IPS-20b (cell line): ENCODE results near the gene IQSEC1.

Experiments used
- H3K27ac ChIP-seq: one replicate; pipeline ENCODE4 v1.5.1; 2013; ENCODE audit warnings: low read length
- H3K27me3 ChIP-seq: 2 replicates; pipeline ENCODE4 v1.6.1; 2013; ENCODE audit warnings: mild to moderate bottlenecking, low read length, inconsistent platforms; ENCODE audit not compliant: insufficient read depth
- H3K36me3 ChIP-seq: 2 replicates; pipeline ENCODE4 v1.6.1; 2013; ENCODE audit warnings: low read depth, mild to moderate bottlenecking, inconsistent platforms, low read length, moderate library complexity; ENCODE audit not compliant: insufficient read depth
- H3K4me1 ChIP-seq: 2 replicates; pipeline ENCODE4 v1.6.1; 2013; ENCODE audit warnings: mild to moderate bottlenecking, control low read depth, inconsistent platforms, low read length, moderate library complexity; ENCODE audit not compliant: insufficient read depth
- H3K4me3 ChIP-seq: 2 replicates; pipeline ENCODE4 v1.5.1; 2013; ENCODE audit warnings: mild to moderate bottlenecking, low read length, inconsistent platforms
- H3K9ac ChIP-seq: 2 replicates; pipeline ENCODE4 v1.6.1; 2013; ENCODE audit warnings: low read depth, mild to moderate bottlenecking, inconsistent platforms, low read length, moderate library complexity
- H3K9me3 ChIP-seq: 2 replicates; pipeline ENCODE4 v1.6.1; 2013; ENCODE audit warnings: mild to moderate bottlenecking, low read depth, low read length, inconsistent platforms; ENCODE audit not compliant: insufficient read depth

IQSEC1 gene

GRCh38 chr3:13113346-13114330 lies 40.4 kb upstream of the IQSEC1 start:
- Histone ChIP-seq H3K9ac (no peak overlapping the region), H3K4me1 (no peaks in the 10 kb centered on the region), H3K9me3 (no peaks in the 10 kb centered on the region), H3K27ac (no peak overlapping the region), H3K4me3 (no peak overlapping the region), H3K27me3 (no peaks in the 10 kb centered on the region), H3K36me3 (no peaks in the 10 kb centered on the region)

GRCh38 chr3:13112521-13113345 lies 39.5 kb upstream of the IQSEC1 start:
- Histone ChIP-seq H3K36me3 (no peaks in the 10 kb centered on the region), H3K9me3 (no peaks in the 10 kb centered on the region), H3K9ac (no peak overlapping the region), H3K27me3 (no peaks in the 10 kb centered on the region), H3K4me1 (no peaks in the 10 kb centered on the region), H3K4me3 (no peak overlapping the region), H3K27ac (no peak overlapping the region)

DNA sequence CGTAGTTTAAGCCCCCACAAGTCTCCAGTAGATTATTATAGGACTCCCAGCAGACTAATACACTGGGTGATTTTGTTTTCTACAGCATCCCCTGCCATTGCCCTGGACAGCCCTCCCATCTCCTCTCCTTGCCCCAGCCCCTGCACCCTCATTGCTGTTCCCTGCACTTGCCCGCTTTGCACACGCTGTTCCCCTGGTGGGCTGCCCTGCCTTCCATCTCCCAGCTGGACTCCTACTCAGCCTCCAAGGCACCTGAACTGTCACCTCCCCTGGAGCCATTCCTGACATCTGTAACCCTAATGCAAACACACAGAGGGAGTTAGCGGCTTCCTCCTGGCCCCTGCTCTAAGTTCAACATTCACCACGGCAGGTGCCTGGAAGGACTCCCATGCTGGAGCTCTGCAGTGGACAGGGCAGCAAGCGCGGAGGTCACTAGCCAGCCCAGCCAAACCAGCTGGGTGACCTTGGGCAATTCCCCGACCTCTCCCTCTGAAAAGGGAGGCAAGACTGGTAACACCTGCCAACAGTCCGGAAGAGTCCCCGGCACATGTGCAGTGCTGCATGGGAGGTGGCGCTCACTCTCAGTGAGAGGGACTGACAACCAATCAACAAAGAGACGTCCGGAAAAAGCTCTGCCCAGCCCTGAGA lies 38.8 kb upstream of the IQSEC1 start:
- H3K27me3 ChIP-seq, result no peaks in the 10 kb centered on the region
- no peak overlapping the region for H3K27ac ChIP-seq
- H3K4me3 ChIP-seq, result no peak overlapping the region
- H3K4me1 ChIP-seq, result no peaks in the 10 kb centered on the region
- H3K9ac ChIP-seq, result no peak overlapping the region
- H3K9me3 ChIP-seq, result no peaks in the 10 kb centered on the region
- H3K36me3 ChIP-seq, result no peaks in the 10 kb centered on the region

GRCh38 chr3:13111173-13111872 lies 38.1 kb upstream of the IQSEC1 start:
- H3K9me3 ChIP-seq, result no peaks in the 10 kb centered on the region
- H3K4me3 ChIP-seq, result no peak overlapping the region
- H3K4me1 ChIP-seq, result no peaks in the 10 kb centered on the region
- H3K27ac ChIP-seq, result no peak overlapping the region
- H3K9ac ChIP-seq, result no peak overlapping the region
- H3K27me3 ChIP-seq, result no peaks in the 10 kb centered on the region
- no peaks in the 10 kb centered on the region for H3K36me3 ChIP-seq

- no peaks in the 10 kb centered on the region for H3K27me3 ChIP-seq
- no peaks in the 10 kb centered on the region for H3K9me3 ChIP-seq
- H3K4me1 ChIP-seq, result no peaks in the 10 kb centered on the region
- no peaks in the 10 kb centered on the region for H3K36me3 ChIP-seq
- H3K4me3 ChIP-seq, result no peak overlapping the region
- H3K27ac ChIP-seq, result no peak overlapping the region
- H3K9ac ChIP-seq, result no peak overlapping the region
Measured at GRCh38 chr3:13110678-13111116, 37.5 kb upstream of the IQSEC1 start.

GRCh38 chr3:13109516-13109915 lies 36.3 kb upstream of the IQSEC1 start:
- Histone ChIP-seq H3K36me3 (no peaks in the 10 kb centered on the region), H3K9me3 (no peaks in the 10 kb centered on the region), H3K9ac (no peak overlapping the region), H3K27me3 (no peaks in the 10 kb centered on the region), H3K27ac (no peak overlapping the region), H3K4me1 (no peaks in the 10 kb centered on the region), H3K4me3 (no peak overlapping the region)

DNA sequence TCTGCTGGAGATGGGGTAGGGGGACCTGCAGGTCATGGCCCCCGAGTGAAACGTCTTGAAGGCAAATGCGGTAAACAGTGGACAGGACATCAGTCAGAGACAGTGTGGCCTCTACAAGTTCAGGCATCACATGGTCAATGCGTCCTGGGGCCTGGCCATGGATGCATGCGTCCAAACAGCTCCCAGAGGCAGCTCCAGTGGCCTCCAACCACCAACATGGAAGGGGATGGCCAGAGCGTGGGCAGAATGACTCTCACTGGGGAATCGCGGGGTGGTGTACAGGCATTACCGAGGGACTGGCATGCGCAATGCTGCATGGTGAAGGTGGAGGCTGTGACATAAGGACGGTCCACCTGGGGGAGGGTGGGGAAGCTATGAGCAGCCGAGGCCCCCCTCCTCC lies 35.6 kb upstream of the IQSEC1 start:
- no peaks in the 10 kb centered on the region for H3K9me3 ChIP-seq
- H3K36me3 ChIP-seq, result no peaks in the 10 kb centered on the region
- no peaks in the 10 kb centered on the region for H3K27me3 ChIP-seq
- H3K27ac ChIP-seq, result no peak overlapping the region
- no peak overlapping the region for H3K4me3 ChIP-seq
- no peaks in the 10 kb centered on the region for H3K4me1 ChIP-seq
- H3K9ac ChIP-seq, result no peak overlapping the region

DNA sequence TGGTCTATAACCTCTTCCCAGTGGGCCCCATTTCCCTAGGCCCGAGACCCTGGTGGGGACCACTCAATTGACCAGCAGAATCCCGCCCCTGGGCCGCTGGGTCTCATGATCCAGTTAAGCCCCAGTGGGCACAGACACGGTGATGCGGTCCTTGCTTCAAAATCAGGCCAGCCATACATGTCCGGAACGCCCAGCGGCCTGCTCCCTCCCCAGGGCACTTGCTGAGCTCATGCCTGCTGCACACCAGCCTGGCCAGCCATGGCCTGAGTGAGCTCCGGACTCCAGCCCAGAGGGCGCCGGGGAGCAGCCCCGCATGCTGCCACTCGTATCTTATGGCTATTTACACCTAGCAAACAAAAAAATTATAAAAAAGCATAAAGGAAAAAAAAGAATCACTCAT lies 34.4 kb upstream of the IQSEC1 start:
- Histone ChIP-seq H3K27ac (no peak overlapping the region), H3K9me3 (no peaks in the 10 kb centered on the region), H3K4me3 (no peak overlapping the region), H3K36me3 (no peaks in the 10 kb centered on the region), H3K4me1 (no peaks in the 10 kb centered on the region), H3K27me3 (no peaks in the 10 kb centered on the region), H3K9ac (no peak overlapping the region)

DNA sequence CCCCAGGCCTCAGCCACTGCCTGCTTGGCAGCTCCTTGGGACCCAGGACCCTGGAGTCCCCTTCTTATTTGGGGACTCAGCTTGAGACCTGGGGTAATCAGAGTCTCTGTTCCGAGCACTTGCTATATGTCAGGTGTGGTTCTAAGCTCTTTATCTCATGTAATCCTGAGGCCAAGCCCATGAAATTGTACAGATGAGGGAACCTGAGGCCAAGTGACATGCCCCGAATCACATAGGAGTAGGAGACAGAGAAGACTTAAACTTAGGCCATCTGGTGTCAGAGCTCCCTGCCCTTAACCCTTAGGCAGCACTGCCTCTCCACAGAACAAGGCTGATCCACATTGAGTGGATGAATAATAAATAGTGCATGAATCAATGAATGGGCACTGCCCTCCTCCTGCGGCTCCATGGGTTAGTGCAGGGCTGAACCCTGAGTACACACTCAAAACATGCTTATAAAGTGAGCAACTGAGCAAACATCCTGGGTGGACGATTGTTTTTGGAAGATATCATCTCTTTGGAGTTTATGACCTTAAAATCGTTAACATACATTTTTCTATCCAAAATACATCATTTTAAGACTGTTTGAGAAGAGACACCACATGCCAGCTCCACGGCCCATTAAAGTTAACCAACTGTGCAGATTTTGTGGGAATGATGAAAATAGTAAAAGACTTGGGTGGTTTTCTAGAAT lies 33.2 kb upstream of the IQSEC1 start:
- no peaks in the 10 kb centered on the region for H3K4me1 ChIP-seq
- no peaks in the 10 kb centered on the region for H3K36me3 ChIP-seq
- H3K9me3 ChIP-seq, result no peaks in the 10 kb centered on the region
- no peak overlapping the region for H3K9ac ChIP-seq
- no peak overlapping the region for H3K4me3 ChIP-seq
- no peak overlapping the region for H3K27ac ChIP-seq
- no peaks in the 10 kb centered on the region for H3K27me3 ChIP-seq

DNA sequence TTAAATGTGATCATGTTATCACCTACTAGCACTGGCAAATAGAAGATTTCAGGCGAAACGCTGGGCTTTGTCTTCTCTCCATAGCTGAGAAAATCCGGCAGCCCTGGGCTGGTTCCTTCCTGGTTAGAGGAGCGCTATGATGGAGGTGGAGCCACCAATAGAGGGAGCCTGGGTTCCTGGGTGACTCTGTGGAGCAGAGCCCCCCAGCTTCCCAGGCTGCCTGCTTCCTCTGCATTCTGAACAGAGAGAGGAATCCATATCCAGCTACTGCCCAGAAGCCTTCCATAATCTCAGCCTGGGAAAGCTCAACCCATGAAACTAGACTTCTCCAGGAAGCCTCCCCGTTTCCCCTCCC lies 32.6 kb upstream of the IQSEC1 start:
- H3K9ac ChIP-seq, result no peak overlapping the region
- H3K9me3 ChIP-seq, result no peaks in the 10 kb centered on the region
- H3K27ac ChIP-seq, result no peak overlapping the region
- H3K27me3 ChIP-seq, result no peaks in the 10 kb centered on the region
- no peaks in the 10 kb centered on the region for H3K4me1 ChIP-seq
- no peaks in the 10 kb centered on the region for H3K36me3 ChIP-seq
- H3K4me3 ChIP-seq, result no peak overlapping the region
